Measurements from ENCODE around the gene PSMG4.

PSMG4 gene

DNA sequence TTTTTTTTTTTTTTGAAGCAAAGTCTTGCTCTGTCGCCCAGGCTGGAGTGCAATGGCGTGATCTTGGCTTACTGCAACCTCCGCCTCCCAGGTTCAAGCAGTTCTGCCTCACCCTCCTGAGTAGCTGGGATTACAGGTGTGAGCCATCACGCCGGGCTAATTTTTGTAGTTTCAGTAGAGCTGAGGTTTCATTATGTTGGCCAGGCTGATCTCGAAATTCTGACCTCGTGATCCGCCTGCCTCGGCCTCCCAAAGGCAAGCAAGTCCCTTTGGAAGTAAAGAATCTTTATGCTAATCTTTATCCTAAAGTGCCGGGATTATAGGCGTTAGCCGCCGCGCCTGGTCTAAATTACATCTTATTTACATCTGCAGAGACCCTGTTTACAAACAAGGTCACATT, 1.5 kb downstream of the PSMG4 start:
- Histone ChIP-seq H3K27me3 (ENCODE audit: insufficient read depth, poor library complexity, severe bottlenecking) (peaks cover 3% of the 10 kb centered on the region), H3K4me3 (replicated peaks; ENCODE audit: insufficient read depth, low read length) (peak overlapping the region; percentile 16), H3K27ac (replicated peaks) (no peak overlapping the region; the same call in 1 of the 2 replicates)
- DNase-seq (ENCODE audit: low read depth in 1 of 2, low spot score in 1 of 2): no peak
- TF ChIP-seq, protein P1, sequence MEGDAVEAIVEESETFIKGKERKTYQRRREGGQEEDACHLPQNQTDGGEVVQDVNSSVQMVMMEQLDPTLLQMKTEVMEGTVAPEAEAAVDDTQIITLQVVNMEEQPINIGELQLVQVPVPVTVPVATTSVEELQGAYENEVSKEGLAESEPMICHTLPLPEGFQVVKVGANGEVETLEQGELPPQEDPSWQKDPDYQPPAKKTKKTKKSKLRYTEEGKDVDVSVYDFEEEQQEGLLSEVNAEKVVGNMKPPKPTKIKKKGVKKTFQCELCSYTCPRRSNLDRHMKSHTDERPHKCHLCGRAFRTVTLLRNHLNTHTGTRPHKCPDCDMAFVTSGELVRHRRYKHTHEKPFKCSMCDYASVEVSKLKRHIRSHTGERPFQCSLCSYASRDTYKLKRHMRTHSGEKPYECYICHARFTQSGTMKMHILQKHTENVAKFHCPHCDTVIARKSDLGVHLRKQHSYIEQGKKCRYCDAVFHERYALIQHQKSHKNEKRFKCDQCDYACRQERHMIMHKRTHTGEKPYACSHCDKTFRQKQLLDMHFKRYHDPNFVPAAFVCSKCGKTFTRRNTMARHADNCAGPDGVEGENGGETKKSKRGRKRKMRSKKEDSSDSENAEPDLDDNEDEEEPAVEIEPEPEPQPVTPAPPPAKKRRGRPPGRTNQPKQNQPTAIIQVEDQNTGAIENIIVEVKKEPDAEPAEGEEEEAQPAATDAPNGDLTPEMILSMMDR (IDR thresholded peaks at IDR 0.05; ENCODE audit: insufficient read depth, low read length): no peak
- TF ChIP-seq GABPA (IDR thresholded peaks at IDR 0.05; ENCODE audit: low read depth) (no peak), SPI1 (IDR thresholded peaks at IDR 0.05; ENCODE audit: borderline replicate concordance, low read depth) (no peak), POLR2AphosphoS5 (IDR thresholded peaks at IDR 0.05; ENCODE audit: low read depth) (no peak)
- TF ChIP-seq, protein P2, sequence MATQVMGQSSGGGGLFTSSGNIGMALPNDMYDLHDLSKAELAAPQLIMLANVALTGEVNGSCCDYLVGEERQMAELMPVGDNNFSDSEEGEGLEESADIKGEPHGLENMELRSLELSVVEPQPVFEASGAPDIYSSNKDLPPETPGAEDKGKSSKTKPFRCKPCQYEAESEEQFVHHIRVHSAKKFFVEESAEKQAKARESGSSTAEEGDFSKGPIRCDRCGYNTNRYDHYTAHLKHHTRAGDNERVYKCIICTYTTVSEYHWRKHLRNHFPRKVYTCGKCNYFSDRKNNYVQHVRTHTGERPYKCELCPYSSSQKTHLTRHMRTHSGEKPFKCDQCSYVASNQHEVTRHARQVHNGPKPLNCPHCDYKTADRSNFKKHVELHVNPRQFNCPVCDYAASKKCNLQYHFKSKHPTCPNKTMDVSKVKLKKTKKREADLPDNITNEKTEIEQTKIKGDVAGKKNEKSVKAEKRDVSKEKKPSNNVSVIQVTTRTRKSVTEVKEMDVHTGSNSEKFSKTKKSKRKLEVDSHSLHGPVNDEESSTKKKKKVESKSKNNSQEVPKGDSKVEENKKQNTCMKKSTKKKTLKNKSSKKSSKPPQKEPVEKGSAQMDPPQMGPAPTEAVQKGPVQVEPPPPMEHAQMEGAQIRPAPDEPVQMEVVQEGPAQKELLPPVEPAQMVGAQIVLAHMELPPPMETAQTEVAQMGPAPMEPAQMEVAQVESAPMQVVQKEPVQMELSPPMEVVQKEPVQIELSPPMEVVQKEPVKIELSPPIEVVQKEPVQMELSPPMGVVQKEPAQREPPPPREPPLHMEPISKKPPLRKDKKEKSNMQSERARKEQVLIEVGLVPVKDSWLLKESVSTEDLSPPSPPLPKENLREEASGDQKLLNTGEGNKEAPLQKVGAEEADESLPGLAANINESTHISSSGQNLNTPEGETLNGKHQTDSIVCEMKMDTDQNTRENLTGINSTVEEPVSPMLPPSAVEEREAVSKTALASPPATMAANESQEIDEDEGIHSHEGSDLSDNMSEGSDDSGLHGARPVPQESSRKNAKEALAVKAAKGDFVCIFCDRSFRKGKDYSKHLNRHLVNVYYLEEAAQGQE (IDR thresholded peaks at IDR 0.05; ENCODE audit: insufficient replicate concordance, low read depth): no peak

DNA sequence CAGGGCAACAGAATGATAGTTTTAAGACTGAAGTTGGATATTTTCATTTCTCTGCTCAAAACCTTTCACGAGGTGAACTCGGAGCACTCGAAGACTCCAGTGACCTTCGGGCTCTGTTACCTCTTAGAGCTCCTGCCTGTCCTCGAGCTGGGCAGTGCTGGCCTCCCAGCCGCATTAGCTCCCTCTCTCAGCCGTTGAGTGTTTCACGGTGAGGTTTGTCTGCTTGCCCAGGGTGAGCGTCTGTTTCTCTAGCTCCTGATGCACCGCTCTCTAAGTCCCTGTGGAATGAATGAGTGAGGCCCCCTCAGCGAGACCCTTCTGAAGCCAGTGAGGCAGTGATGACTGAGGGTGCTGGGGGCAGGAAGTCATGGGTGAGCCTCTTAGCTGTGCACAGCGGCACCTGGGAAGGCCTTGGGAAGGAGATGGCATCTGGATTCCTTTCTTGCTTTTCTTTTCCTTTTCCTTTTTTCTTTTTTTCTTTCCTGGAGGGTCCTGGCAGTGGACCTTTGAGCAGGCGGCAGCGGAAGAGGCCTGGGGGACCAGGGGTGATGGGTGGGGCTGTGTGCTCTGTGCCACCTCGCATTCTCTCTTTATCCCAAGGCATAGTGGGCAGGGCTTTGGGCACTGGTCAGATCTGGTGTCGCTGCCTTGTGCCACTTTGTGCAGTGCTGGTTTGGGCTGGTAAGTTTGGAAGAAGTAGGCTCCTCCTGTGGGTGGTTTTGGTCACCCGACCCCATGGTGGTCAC, 2.2 kb downstream of the PSMG4 start:
- TF ChIP-seq, protein P1 (IDR thresholded peaks at IDR 0.05; ENCODE audit: insufficient read depth, low read length): no peak
- TF ChIP-seq GABPA (IDR thresholded peaks at IDR 0.05; ENCODE audit: low read depth) (no peak), POLR2AphosphoS5 (IDR thresholded peaks at IDR 0.05; ENCODE audit: low read depth) (no peak), SPI1 (IDR thresholded peaks at IDR 0.05; ENCODE audit: borderline replicate concordance, low read depth) (no peak)
- TF ChIP-seq, protein P2 (IDR thresholded peaks at IDR 0.05; ENCODE audit: insufficient replicate concordance, low read depth): no peak
- Histone ChIP-seq H3K27me3 (ENCODE audit: insufficient read depth, poor library complexity, severe bottlenecking) (peaks cover 3% of the 10 kb centered on the region), H3K4me3 (replicated peaks; ENCODE audit: insufficient read depth, low read length) (no peak overlapping the region; the same call in 1 of the 2 replicates), H3K27ac (replicated peaks) (no peak overlapping the region; the same call in 1 of the 2 replicates)
- no peak for DNase-seq (ENCODE audit: low read depth in 1 of 2, low spot score in 1 of 2)

DNA sequence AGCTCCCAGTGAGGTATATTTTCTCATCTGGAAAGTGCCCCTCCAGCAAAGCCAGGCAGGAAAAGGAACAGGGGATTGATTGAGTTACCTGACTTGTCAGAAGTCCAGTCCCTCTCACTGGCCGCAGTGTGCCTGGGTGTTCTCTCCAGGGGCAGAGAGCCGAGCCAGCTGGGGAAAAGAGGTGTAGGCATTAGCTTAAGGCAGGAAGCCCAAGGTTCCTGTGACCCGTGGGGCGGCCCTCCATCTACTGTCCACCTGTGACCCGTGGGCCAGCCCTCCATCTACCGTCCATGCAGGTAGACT, 2.7 kb downstream of the PSMG4 start:
- DNase-seq (ENCODE audit: low read depth in 1 of 2, low spot score in 1 of 2): no peak
- Histone ChIP-seq H3K27me3 (ENCODE audit: insufficient read depth, poor library complexity, severe bottlenecking) (peaks cover 3% of the 10 kb centered on the region), H3K27ac (replicated peaks) (no peak overlapping the region), H3K4me3 (replicated peaks; ENCODE audit: insufficient read depth, low read length) (no peak overlapping the region)
- TF ChIP-seq GABPA (IDR thresholded peaks at IDR 0.05; ENCODE audit: low read depth) (no peak), SPI1 (IDR thresholded peaks at IDR 0.05; ENCODE audit: borderline replicate concordance, low read depth) (no peak), POLR2AphosphoS5 (IDR thresholded peaks at IDR 0.05; ENCODE audit: low read depth) (no peak)
- TF ChIP-seq, protein P1 (IDR thresholded peaks at IDR 0.05; ENCODE audit: insufficient read depth, low read length): no peak
- TF ChIP-seq, protein P2 (IDR thresholded peaks at IDR 0.05; ENCODE audit: insufficient replicate concordance, low read depth): no peak

All from HL-60 (cell line).